Esophagus muscularis mucosa (tissue), 3 donors: ENCODE measurements around the gene MAML1.
"Not testable (repeated sequence)": the region's sequence is repeated elsewhere in the genome, so short reads cannot be mapped to it uniquely, and the experiment has no call there.

Experiments
- CTCF ChIP-seq, 3 experiments: fragments of 200-600 bp in 2 of 3; fragments of 450-650 bp in 1 of 3; sonication (generic) in 2 of 3; IDR thresholded peaks; one replicate each; pipeline ENCODE4 v1.5.1; 2017 to 2019; ENCODE audit warnings: antibody characterized with exemption in 3 of 3, mild to moderate bottlenecking in 2 of 3, moderate library complexity in 1 of 3
- EP300 ChIP-seq: sonication (generic); formaldehyde crosslinking; IDR thresholded peaks from one replicate; pipeline ENCODE4 v1.6.1; 2017; ENCODE audit warnings: antibody characterized with exemption

- not testable (repeated sequence) for TF ChIP-seq CTCF (IDR thresholded peaks at IDR 0.05); EP300
These were observed 35.1 kb upstream of the MAML1 start for GRCh38 chr5:179697543-179697942.
